CD4-positive, alpha-beta T cell (primary cell): ENCODE results near the gene SYNE3. TPM values are rescaled to one million over a fixed set of nuclear protein-coding genes. Genes with fewer than 3 reads are reported as not detected.
A peak's percentile ranks its signal among the peaks of the same experiment; 100 is the strongest.
"Not testable (repeated sequence)": the region's sequence is repeated elsewhere in the genome, so short reads cannot be mapped to it uniquely, and the experiment has no call there.

Source experiments
- ATAC-seq: fragments of 200-7000 bp; cut with Tn5 transposase; one replicate; pipeline ENCODE4 v1.10.0; 2022; ENCODE audit warnings: mild to moderate bottlenecking; ENCODE audit not compliant: poor library complexity
- CTCF ChIA-PET: fragments of 350-600 bp; sonication (Branson Sonifier 250); formaldehyde crosslinking; loops from one replicate; lab custom pipeline; 2021; ENCODE audit warnings: antibody characterized with exemption, inconsistent platforms; lab: Charles Lee
- POLR2A ChIA-PET: fragments of 350-600 bp; sonication (Branson Sonifier 250); formaldehyde crosslinking; loops from one replicate; lab custom pipeline; 2021; ENCODE audit warnings: antibody characterized with exemption, inconsistent platforms; lab: Charles Lee
- DNase-seq, 14 experiments: peaks; one replicate each; pipeline ENCODE4 v3.0.0-alpha.2; 2013 to 2020; ENCODE audit warnings: mixed read lengths in 2 of 14
- H3K27ac ChIP-seq, 2 donors: one replicate each; pipeline versions ENCODE4 v1.5.1 to v1.7.0; 2013; ENCODE audit warnings: low read length in 2 of 2, low read depth in 1 of 2, mild to moderate bottlenecking in 1 of 2
- H3K27me3 ChIP-seq, 2 experiments: 1 replicate in 1 of 2; 2 replicates in 1 of 2; pipeline versions ENCODE4 v1.6.1 to v1.7.0; 2013; ENCODE audit warnings: low read length in 2 of 2, control low read depth in 1 of 2, mild to moderate bottlenecking in 1 of 2, moderate library complexity in 1 of 2; ENCODE audit not compliant: insufficient read depth in 2 of 2, control insufficient read depth in 1 of 2
- H3K36me3 ChIP-seq: one replicate; pipeline ENCODE4 v1.6.1; 2013; ENCODE audit warnings: low read length, control low read depth; ENCODE audit not compliant: insufficient read depth
- H3K4me1 ChIP-seq: one replicate; pipeline ENCODE4 v1.6.1; 2013; ENCODE audit warnings: low read length, control low read depth; ENCODE audit not compliant: insufficient read depth
- H3K4me3 ChIP-seq: one replicate; pipeline ENCODE4 v1.5.1; 2013; ENCODE audit warnings: mild to moderate bottlenecking, low read length, moderate library complexity
- H3K9me3 ChIP-seq, 2 experiments: 1 replicate in 1 of 2; 2 replicates in 1 of 2; pipeline versions ENCODE4 v1.6.1 to v1.7.0; 2013; ENCODE audit warnings: low read length in 2 of 2, mild to moderate bottlenecking in 2 of 2, control low read depth in 1 of 2, moderate library complexity in 1 of 2; ENCODE audit not compliant: control insufficient read depth in 1 of 2, insufficient read depth in 1 of 2
- H3K27ac Mint-ChIP-seq: one replicate; pipeline ENCODE4 v1.8.0; 2020; ENCODE audit warnings: mixed read lengths
- H3K27me3 Mint-ChIP-seq: one replicate; pipeline ENCODE4 v1.8.0; 2021; ENCODE audit warnings: mixed read lengths
- H3K36me3 Mint-ChIP-seq: one replicate; pipeline ENCODE4 v1.8.0; 2021; ENCODE audit warnings: low read depth, mixed read lengths
- H3K4me1 Mint-ChIP-seq: one replicate; pipeline ENCODE4 v1.8.0; 2021; ENCODE audit warnings: low read depth, mixed read lengths
- H3K4me3 Mint-ChIP-seq: one replicate; pipeline ENCODE4 v1.8.0; 2020; ENCODE audit warnings: mild to moderate bottlenecking, mixed read lengths
- H3K9me3 Mint-ChIP-seq: one replicate; pipeline ENCODE4 v1.8.0; 2020; ENCODE audit warnings: mixed read lengths
- CTCF ChIP-seq: fragments of 200-600 bp; IDR thresholded peaks from one replicate; pipeline ENCODE4 v1.8.0; 2022; ENCODE audit warnings: antibody characterized with exemption, mild to moderate bottlenecking
- intact Hi-C, 2 experiments: fragments of 100-400 bp; cut with DNase I in 1 of 2; cut with micrococcal nuclease in 1 of 2; formaldehyde crosslinking; loops; one replicate each; pipeline versions ENCODE4 v1.15.1 to v1.9.0; 2023 to 2025; cut with DNase I, micrococcal nuclease
- total RNA-seq, 174 experiments: library from RNA in 2 of 174; stranded (reverse) in 2 of 174; gene quantifications; one replicate each; pipeline ENCODE4 v1.2.3 and lab custom pipeline; 2021 to 2026

SYNE3 gene
- total RNA-seq, 2 experiments from 2014 or later = 29.4 to 31.4 TPM

DNA sequence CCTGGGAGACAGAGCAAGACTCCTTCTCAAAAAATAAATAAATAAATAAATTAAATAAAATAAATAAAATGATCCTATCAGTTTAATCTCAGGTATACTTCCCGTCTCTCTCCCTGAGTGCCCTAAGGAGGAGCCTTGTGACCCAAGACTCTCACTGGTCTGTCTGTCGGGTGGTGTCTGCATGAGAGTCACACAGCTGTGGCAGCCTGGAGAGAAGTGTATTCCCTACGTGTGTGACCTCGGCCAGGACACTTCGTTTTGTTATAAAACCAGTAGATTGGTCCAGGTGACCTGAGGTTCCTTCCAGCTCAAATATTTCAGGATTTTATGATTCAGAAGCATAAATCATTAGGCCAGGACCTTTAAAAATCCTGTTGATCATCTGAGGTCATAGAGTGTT, 4.8 kb downstream of the SYNE3 start:
- peaks cover 27% of the 10 kb centered on the region for H3K36me3 ChIP-seq
- H3K9me3 ChIP-seq = no peaks in the 10 kb centered on the region
- no peak for TF ChIP-seq CTCF
- ATAC-seq (no peak), DNase-seq (peak in 1 of 14 experiments; percentile 6)
- intact Hi-C loops = no loop called here
- CTCF ChIA-PET = interaction anchor here (1.6 kb wide), 1 partner anchor 12 kb away, joined by 4 read pairs; no protein-coding TSS in a partner anchor
- H3K4me3 ChIP-seq = no peak overlapping the region
- H3K27ac Mint-ChIP-seq = no peak overlapping the region
- peaks cover 67% of the 10 kb centered on the region for H3K4me1 Mint-ChIP-seq
- H3K4me1 ChIP-seq = peaks cover 70% of the 10 kb centered on the region
- no peak overlapping the region for H3K4me3 Mint-ChIP-seq
- H3K27ac ChIP-seq = no peak overlapping the region
- no peaks in the 10 kb centered on the region for H3K27me3 Mint-ChIP-seq
- POLR2A ChIA-PET = interaction anchor here (1.7 kb wide), 1 partner anchor 69 kb away, joined by 6 read pairs; no protein-coding TSS in a partner anchor
- H3K9me3 Mint-ChIP-seq = no peaks in the 10 kb centered on the region
- H3K36me3 Mint-ChIP-seq = peaks cover 37% of the 10 kb centered on the region
- H3K27me3 ChIP-seq = no peaks in the 10 kb centered on the region

- Histone ChIP-seq H3K36me3 (peaks cover 32% of the 10 kb centered on the region), H3K4me1 (peaks cover 76% of the 10 kb centered on the region), H3K4me3 (no peak overlapping the region), H3K27me3 (no peaks in the 10 kb centered on the region), H3K27ac (no peak overlapping the region), H3K9me3 (no peaks in the 10 kb centered on the region)
- no peaks in the 10 kb centered on the region for H3K9me3 Mint-ChIP-seq
- no peak overlapping the region for H3K27ac Mint-ChIP-seq
- peaks cover 45% of the 10 kb centered on the region for H3K36me3 Mint-ChIP-seq
- no peaks in the 10 kb centered on the region for H3K27me3 Mint-ChIP-seq
- H3K4me1 Mint-ChIP-seq = peaks cover 67% of the 10 kb centered on the region
- ATAC-seq = no peak
- POLR2A ChIA-PET = interaction anchor here (0.6 to 1.7 kb wide), 2 partner anchors 65 to 68 kb away, joined by 4 to 6 read pairs; no protein-coding TSS in a partner anchor
- no peak for TF ChIP-seq CTCF
- CTCF ChIA-PET = interaction anchor here (1.6 kb wide), 1 partner anchor 13 kb away, joined by 4 read pairs; no protein-coding TSS in a partner anchor
- DNase-seq = no peak
- H3K4me3 Mint-ChIP-seq = no peak overlapping the region
- intact Hi-C loops = no loop called here
Measured at GRCh38 chr14:95510804-95511203, 5.6 kb downstream of the SYNE3 start.

DNA sequence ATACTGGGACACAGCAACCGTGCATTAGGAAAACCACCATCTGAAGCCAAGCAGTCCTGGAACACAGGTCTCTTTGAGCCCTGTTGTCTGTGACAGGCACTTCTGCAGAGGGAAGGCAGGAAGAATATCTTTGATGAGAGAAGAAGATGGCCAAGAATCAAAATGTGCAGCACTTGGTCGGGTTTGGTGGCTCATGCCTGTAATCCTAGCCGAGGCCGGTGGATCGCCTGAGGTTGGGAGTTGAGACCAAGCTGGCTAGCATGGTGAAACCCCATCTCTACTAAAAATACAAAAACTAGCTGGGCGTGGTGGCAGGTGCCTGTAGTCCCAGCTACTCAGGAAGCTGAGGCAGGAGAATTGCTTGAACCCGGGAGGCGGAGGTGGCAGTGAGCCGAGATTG, 6.1 kb downstream of the SYNE3 start:
- POLR2A ChIA-PET = interaction anchor here (0.6 kb wide), 1 partner anchor 64 kb away, joined by 4 read pairs; no protein-coding TSS in a partner anchor
- H3K9me3 Mint-ChIP-seq, H3K9me3 ChIP-seq, H3K27me3 Mint-ChIP-seq, CTCF ChIA-PET, H3K4me3 ChIP-seq, H3K4me3 Mint-ChIP-seq, H3K27ac ChIP-seq, H3K27me3 ChIP-seq, ATAC-seq, intact Hi-C loops: not testable (repeated sequence)
- H3K36me3 Mint-ChIP-seq = peaks cover 48% of the 10 kb centered on the region
- peak overlapping the region; percentile 72 for H3K27ac Mint-ChIP-seq
- peaks cover 71% of the 10 kb centered on the region for H3K4me1 ChIP-seq
- DNase-seq = peak in 1 of 14 experiments; percentile 0
- peaks cover 64% of the 10 kb centered on the region for H3K4me1 Mint-ChIP-seq
- peaks cover 32% of the 10 kb centered on the region for H3K36me3 ChIP-seq
